ENCODE data around the gene STUM.
"Not testable (repeated sequence)": the region's sequence is repeated elsewhere in the genome, so short reads cannot be mapped to it uniquely, and the experiment has no call there.

STUM gene

GRCh38 chr1:226638608-226639007 lies 90.0 kb downstream of the STUM start:
- no CpG with 5 or more reads among the region's 16 CpGs for WGBS (ENCODE audit: insufficient coverage, insufficient read length)
- Histone ChIP-seq H3K9me3 (ENCODE audit: control insufficient read depth, insufficient read depth, low read length) (no peaks in the 10 kb centered on the region), H3K4me3 (ENCODE audit: low read length) (no peak overlapping the region; the same call in 1 of the 2 replicates), H3K27me3 (ENCODE audit: control insufficient read depth, insufficient read depth, low read length) (no peaks in the 10 kb centered on the region), H3K27ac (ENCODE audit: low read length) (no peak overlapping the region), H3K4me1 (ENCODE audit: control insufficient read depth, insufficient read depth, low read length) (peaks cover 1% of the 10 kb centered on the region; the same call in 1 of the 2 replicates), H3K36me3 (ENCODE audit: control insufficient read depth, insufficient read depth, low read length) (no peaks in the 10 kb centered on the region; the same call in 1 of the 2 replicates)
- no peak for DNase-seq (ENCODE audit: low read depth, low spot score)

GRCh38 chr1:226639206-226639605 lies 90.6 kb downstream of the STUM start:
- not testable (repeated sequence) for DNase-seq (ENCODE audit: low read depth, low spot score); H3K4me1 ChIP-seq (ENCODE audit: control insufficient read depth, insufficient read depth, low read length); H3K9me3 ChIP-seq (ENCODE audit: control insufficient read depth, insufficient read depth, low read length); H3K27me3 ChIP-seq (ENCODE audit: control insufficient read depth, insufficient read depth, low read length); H3K27ac ChIP-seq (ENCODE audit: low read length); H3K36me3 ChIP-seq (ENCODE audit: control insufficient read depth, insufficient read depth, low read length); H3K4me3 ChIP-seq (ENCODE audit: low read length)
- no CpG with 5 or more reads among the region's 8 CpGs for WGBS (ENCODE audit: insufficient coverage, insufficient read length)

- no peaks in the 10 kb centered on the region for H3K9me3 ChIP-seq (ENCODE audit: control insufficient read depth, insufficient read depth, low read length)
- WGBS (ENCODE audit: insufficient coverage, insufficient read length), result no CpG with 5 or more reads among the region's 18 CpGs
- H3K27ac ChIP-seq (ENCODE audit: low read length), result no peak overlapping the region
- peaks cover 1% of the 10 kb centered on the region; the same call in 1 of the 2 replicates for H3K4me1 ChIP-seq (ENCODE audit: control insufficient read depth, insufficient read depth, low read length)
- H3K4me3 ChIP-seq (ENCODE audit: low read length), result no peak overlapping the region
- no peaks in the 10 kb centered on the region for H3K27me3 ChIP-seq (ENCODE audit: control insufficient read depth, insufficient read depth, low read length)
- no peaks in the 10 kb centered on the region; the same call in 1 of the 2 replicates for H3K36me3 ChIP-seq (ENCODE audit: control insufficient read depth, insufficient read depth, low read length)
- DNase-seq (ENCODE audit: low read depth, low spot score), result no peak
Measured at GRCh38 chr1:226639631-226640061, 91.1 kb downstream of the STUM start.

- 100% methylated on average over 4 of the region's 23 CpGs for WGBS (ENCODE audit: insufficient coverage, insufficient read length)
- Histone ChIP-seq H3K27me3 (ENCODE audit: control insufficient read depth, insufficient read depth, low read length) (no peaks in the 10 kb centered on the region), H3K27ac (ENCODE audit: low read length) (no peak overlapping the region), H3K9me3 (ENCODE audit: control insufficient read depth, insufficient read depth, low read length) (no peaks in the 10 kb centered on the region), H3K4me3 (ENCODE audit: low read length) (no peak overlapping the region), H3K36me3 (ENCODE audit: control insufficient read depth, insufficient read depth, low read length) (no peaks in the 10 kb centered on the region; the same call in 1 of the 2 replicates), H3K4me1 (ENCODE audit: control insufficient read depth, insufficient read depth, low read length) (peaks cover 1% of the 10 kb centered on the region; the same call in 1 of the 2 replicates)
- no peak for DNase-seq (ENCODE audit: low read depth, low spot score)
Measured at GRCh38 chr1:226640321-226641136, 92.0 kb downstream of the STUM start.

GRCh38 chr1:226641671-226642231 lies 93.2 kb downstream of the STUM start:
- no peak for DNase-seq (ENCODE audit: low read depth, low spot score)
- Histone ChIP-seq H3K4me3 (ENCODE audit: low read length) (no peak overlapping the region), H3K27me3 (ENCODE audit: control insufficient read depth, insufficient read depth, low read length) (no peaks in the 10 kb centered on the region), H3K9me3 (ENCODE audit: control insufficient read depth, insufficient read depth, low read length) (no peaks in the 10 kb centered on the region), H3K36me3 (ENCODE audit: control insufficient read depth, insufficient read depth, low read length) (no peaks in the 10 kb centered on the region; the same call in 1 of the 2 replicates), H3K27ac (ENCODE audit: low read length) (no peak overlapping the region), H3K4me1 (ENCODE audit: control insufficient read depth, insufficient read depth, low read length) (peaks cover 1% of the 10 kb centered on the region; the same call in 1 of the 2 replicates)
- no CpG with 5 or more reads among the region's 23 CpGs for WGBS (ENCODE audit: insufficient coverage, insufficient read length)

GRCh38 chr1:226642421-226642820 lies 93.9 kb downstream of the STUM start:
- DNase-seq (ENCODE audit: low read depth, low spot score), result no peak
- H3K4me1 ChIP-seq (ENCODE audit: control insufficient read depth, insufficient read depth, low read length), result peaks cover 1% of the 10 kb centered on the region; the same call in 1 of the 2 replicates
- H3K9me3 ChIP-seq (ENCODE audit: control insufficient read depth, insufficient read depth, low read length), result no peaks in the 10 kb centered on the region
- H3K27ac ChIP-seq (ENCODE audit: low read length), result no peak overlapping the region
- WGBS (ENCODE audit: insufficient coverage, insufficient read length), result no CpG with 5 or more reads among the region's 8 CpGs
- no peaks in the 10 kb centered on the region; the same call in 1 of the 2 replicates for H3K36me3 ChIP-seq (ENCODE audit: control insufficient read depth, insufficient read depth, low read length)
- no peaks in the 10 kb centered on the region for H3K27me3 ChIP-seq (ENCODE audit: control insufficient read depth, insufficient read depth, low read length)
- H3K4me3 ChIP-seq (ENCODE audit: low read length), result no peak overlapping the region

GRCh38 chr1:226643177-226643576 lies 94.6 kb downstream of the STUM start:
- no CpG with 5 or more reads among the region's 9 CpGs for WGBS (ENCODE audit: insufficient coverage, insufficient read length)
- Histone ChIP-seq H3K36me3 (ENCODE audit: control insufficient read depth, insufficient read depth, low read length) (no peaks in the 10 kb centered on the region; the same call in 1 of the 2 replicates), H3K4me1 (ENCODE audit: control insufficient read depth, insufficient read depth, low read length) (peaks cover 1% of the 10 kb centered on the region; the same call in 1 of the 2 replicates), H3K4me3 (ENCODE audit: low read length) (no peak overlapping the region), H3K27ac (ENCODE audit: low read length) (no peak overlapping the region), H3K9me3 (ENCODE audit: control insufficient read depth, insufficient read depth, low read length) (no peaks in the 10 kb centered on the region), H3K27me3 (ENCODE audit: control insufficient read depth, insufficient read depth, low read length) (no peaks in the 10 kb centered on the region)
- no peak for DNase-seq (ENCODE audit: low read depth, low spot score)

GRCh38 chr1:226643611-226644540 lies 95.3 kb downstream of the STUM start:
- H3K9me3 ChIP-seq (ENCODE audit: control insufficient read depth, insufficient read depth, low read length), result no peaks in the 10 kb centered on the region
- DNase-seq (ENCODE audit: low read depth, low spot score), result no peak
- H3K36me3 ChIP-seq (ENCODE audit: control insufficient read depth, insufficient read depth, low read length), result no peaks in the 10 kb centered on the region; the same call in 1 of the 2 replicates
- H3K4me1 ChIP-seq (ENCODE audit: control insufficient read depth, insufficient read depth, low read length), result peaks cover 1% of the 10 kb centered on the region; the same call in 1 of the 2 replicates
- no CpG with 5 or more reads among the region's 18 CpGs for WGBS (ENCODE audit: insufficient coverage, insufficient read length)
- no peak overlapping the region for H3K4me3 ChIP-seq (ENCODE audit: low read length)
- H3K27me3 ChIP-seq (ENCODE audit: control insufficient read depth, insufficient read depth, low read length), result no peaks in the 10 kb centered on the region
- H3K27ac ChIP-seq (ENCODE audit: low read length), result no peak overlapping the region

- H3K4me3 ChIP-seq (ENCODE audit: low read length), result no peak overlapping the region
- H3K27me3 ChIP-seq (ENCODE audit: control insufficient read depth, insufficient read depth, low read length), result no peaks in the 10 kb centered on the region
- no peak for DNase-seq (ENCODE audit: low read depth, low spot score)
- H3K36me3 ChIP-seq (ENCODE audit: control insufficient read depth, insufficient read depth, low read length), result no peaks in the 10 kb centered on the region; the same call in 1 of the 2 replicates
- no peak overlapping the region for H3K27ac ChIP-seq (ENCODE audit: low read length)
- no peaks in the 10 kb centered on the region for H3K9me3 ChIP-seq (ENCODE audit: control insufficient read depth, insufficient read depth, low read length)
- WGBS (ENCODE audit: insufficient coverage, insufficient read length), result no CpG with 5 or more reads among the region's 10 CpGs
- H3K4me1 ChIP-seq (ENCODE audit: control insufficient read depth, insufficient read depth, low read length), result peaks cover 4% of the 10 kb centered on the region; the same call in 1 of the 2 replicates
Measured at GRCh38 chr1:226644541-226645176, 96.1 kb downstream of the STUM start.

Data from iPS DF 6.9 (cell line).